GM18868 (cell line): ENCODE measurements around the gene FOXL3.
"Not testable (repeated sequence)": the region's sequence is repeated elsewhere in the genome, so short reads cannot be mapped to it uniquely, and the experiment has no call there.

Source experiments
- ATAC-seq: cut with Tn5 transposase; IDR thresholded peaks from one replicate; pipeline ENCODE4 v1.9.1; 2021; ENCODE audit warnings: mild to moderate bottlenecking, moderate library complexity; ENCODE audit not compliant: unreplicated experiment

The FOXL3 gene

GRCh38 chr7:254337-255037 lies 35.5 kb upstream of the FOXL3 start:
- ATAC-seq = no peak

- no peak for ATAC-seq
Observed at GRCh38 chr7:255038-255435, 34.9 kb upstream of the FOXL3 start.

GRCh38 chr7:255721-256361 lies 34.1 kb upstream of the FOXL3 start:
- no peak for ATAC-seq

GRCh38 chr7:256461-256940 lies 33.5 kb upstream of the FOXL3 start:
- ATAC-seq = no peak

GRCh38 chr7:256981-257646 lies 32.9 kb upstream of the FOXL3 start:
- ATAC-seq = no peak

GRCh38 chr7:257647-257992 lies 32.4 kb upstream of the FOXL3 start:
- no peak for ATAC-seq

- no peak for ATAC-seq
Observed at GRCh38 chr7:258476-259190, 31.3 kb upstream of the FOXL3 start.

- no peak for ATAC-seq
Observed at GRCh38 chr7:259191-259505, 30.8 kb upstream of the FOXL3 start.

GRCh38 chr7:259751-260405 lies 30.1 kb upstream of the FOXL3 start:
- no peak for ATAC-seq

GRCh38 chr7:260441-261281 lies 29.3 kb upstream of the FOXL3 start:
- no peak for ATAC-seq

GRCh38 chr7:261341-262250 lies 28.4 kb upstream of the FOXL3 start:
- no peak for ATAC-seq

- ATAC-seq = no peak
Observed at GRCh38 chr7:262251-262572, 27.8 kb upstream of the FOXL3 start.

GRCh38 chr7:262631-263311 lies 27.2 kb upstream of the FOXL3 start:
- not testable (repeated sequence) for ATAC-seq

GRCh38 chr7:263483-264351 lies 26.3 kb upstream of the FOXL3 start:
- ATAC-seq = not testable (repeated sequence)

- no peak for ATAC-seq
Observed at GRCh38 chr7:264541-265191, 25.3 kb upstream of the FOXL3 start.

- no peak for ATAC-seq
Observed at GRCh38 chr7:265192-265997, 24.6 kb upstream of the FOXL3 start.
